Measurements from ENCODE around the gene NEDD4L.
A peak's percentile ranks its signal among the peaks of the same experiment; 100 is the strongest.

The NEDD4L gene

DNA sequence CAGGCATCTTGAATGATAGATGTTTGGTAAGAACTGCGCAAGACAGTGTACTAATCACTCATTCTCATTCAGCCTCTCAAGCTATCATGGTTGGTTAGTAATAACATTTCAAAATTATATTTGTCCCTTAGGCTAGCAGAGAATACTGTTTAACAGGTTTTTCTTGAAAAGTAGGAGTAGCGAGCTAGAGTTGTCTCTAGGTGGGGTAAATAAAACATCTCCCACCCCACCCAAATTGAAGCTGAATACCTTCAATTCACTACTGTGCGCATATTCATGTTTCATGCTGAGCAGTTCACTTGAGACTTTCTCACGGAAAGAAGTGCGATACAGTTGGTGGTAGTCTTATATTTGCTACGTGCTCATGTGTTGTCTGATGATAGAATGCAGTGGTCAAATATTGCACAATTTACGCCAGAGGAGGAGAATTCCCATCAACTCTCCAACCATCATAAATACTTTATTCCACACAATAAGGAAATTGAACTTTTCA, 49.3 kb downstream of the NEDD4L start:
- FAIRE-seq (no peak), DNase-seq (ENCODE audit: low spot score) (no peak)

DNA sequence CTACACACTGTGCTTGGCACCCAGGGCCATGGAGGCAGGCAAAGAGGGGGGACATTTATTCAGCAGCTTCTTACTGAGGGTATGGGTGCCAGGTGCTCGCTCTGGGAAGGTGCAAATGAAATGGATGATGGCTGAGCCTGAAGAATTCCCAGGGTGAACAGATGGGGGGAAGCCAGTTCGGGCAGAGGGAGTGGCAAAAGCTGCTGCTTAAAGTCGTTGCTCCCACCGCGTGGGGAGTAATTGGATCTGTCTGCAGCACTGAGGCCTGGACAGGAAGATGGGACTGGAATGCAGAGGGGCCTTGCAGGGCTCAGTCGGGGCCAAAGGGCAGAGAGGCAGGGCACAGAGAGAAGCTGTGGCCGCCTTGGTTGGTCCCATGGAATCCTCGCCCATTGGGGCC, 51.2 kb downstream of the NEDD4L start:
- DNase-seq (ENCODE audit: low spot score), result no peak
- no peak for FAIRE-seq

DNA sequence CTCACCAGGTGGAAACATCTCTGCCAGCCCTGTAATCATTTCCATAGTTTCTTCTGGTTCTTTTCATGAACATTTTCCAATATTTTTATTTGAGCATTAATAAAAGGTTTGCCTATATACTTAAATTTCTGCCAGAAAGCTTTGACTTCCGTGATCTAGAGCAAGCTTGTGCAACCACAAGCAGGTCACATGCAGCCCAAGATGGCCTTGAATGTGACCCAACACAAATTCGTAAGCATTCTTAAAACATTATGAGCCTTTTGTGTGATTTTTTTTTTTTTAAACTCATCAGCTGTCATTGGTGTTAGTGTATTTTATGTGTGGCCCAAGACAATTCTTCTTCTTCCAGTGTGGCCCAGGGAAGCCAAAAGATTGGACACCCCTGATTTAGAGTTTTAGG, 51.6 kb downstream of the NEDD4L start:
- DNase-seq (ENCODE audit: low spot score) (no peak), FAIRE-seq (no peak)

DNA sequence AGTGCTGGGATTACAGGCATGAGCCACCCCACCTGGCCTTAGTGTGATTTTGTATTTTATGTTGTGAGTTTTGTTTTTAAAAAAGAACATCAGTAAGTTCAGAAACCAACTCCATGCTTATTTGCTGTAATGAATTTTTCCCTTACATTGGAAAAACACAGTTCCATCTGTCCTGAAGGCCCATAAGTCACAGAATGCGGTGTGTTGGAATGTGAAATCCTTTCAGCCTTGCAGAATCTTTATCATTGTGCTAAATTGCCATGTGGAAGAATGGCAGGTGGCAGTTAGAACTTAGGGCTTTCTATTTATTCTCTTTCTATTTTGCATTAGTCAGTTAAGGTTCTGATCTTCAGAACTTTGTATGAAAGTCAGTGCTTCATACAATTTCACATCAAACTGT, 52.6 kb downstream of the NEDD4L start:
- no peak for FAIRE-seq
- no peak for DNase-seq (ENCODE audit: low spot score)

DNA sequence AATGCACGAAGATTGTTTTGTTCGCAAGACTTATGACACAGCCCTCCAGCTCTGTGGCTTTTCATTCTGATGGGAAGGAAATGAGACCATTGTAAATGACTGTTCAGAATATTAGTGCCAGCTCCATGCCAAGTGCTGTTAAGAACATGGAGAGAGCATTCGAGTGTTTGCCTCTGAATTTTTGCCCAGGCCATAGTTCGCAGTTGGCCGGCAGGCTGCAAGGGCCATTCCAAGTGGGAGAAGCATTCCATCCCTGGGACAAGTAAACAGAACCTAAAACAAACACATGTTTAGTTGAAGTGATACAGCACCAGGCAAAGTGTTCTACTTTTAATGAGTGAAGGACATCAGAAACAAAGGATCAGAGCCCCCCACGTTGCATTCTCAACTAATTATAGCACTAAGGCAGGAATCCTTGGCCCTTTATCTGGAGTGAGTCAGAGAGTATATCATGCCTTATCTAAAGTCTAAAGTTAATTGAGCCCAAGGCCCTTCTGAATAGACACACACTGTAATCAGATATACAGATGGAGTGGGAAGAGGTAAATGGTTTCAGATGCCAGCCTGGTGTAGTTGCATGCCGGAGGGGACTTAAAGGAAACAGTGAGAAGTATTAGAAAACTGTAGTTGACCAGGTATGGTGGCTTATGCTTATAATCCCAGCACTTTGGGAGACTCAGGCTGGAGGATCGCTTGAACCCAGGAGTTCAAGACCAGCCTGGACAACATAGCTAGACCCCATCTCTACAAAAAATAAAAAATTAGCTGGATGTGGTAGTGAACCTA, 53.3 kb downstream of the NEDD4L start:
- DNase-seq (ENCODE audit: low spot score) (no peak), FAIRE-seq (no peak)

DNA sequence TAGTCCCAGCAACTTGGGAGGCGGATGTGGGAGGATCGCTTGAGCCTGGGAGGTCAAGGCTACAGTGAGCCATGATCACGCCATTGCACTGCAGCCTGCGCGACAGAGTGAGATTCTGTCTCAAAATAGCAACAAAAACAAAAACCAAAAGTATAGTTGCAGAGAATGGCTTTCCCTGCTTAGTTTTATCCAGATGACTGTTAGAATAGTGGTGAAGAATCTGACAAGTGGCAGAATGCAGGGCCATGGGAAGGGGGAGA, 53.8 kb downstream of the NEDD4L start:
- FAIRE-seq, result no peak

DNA sequence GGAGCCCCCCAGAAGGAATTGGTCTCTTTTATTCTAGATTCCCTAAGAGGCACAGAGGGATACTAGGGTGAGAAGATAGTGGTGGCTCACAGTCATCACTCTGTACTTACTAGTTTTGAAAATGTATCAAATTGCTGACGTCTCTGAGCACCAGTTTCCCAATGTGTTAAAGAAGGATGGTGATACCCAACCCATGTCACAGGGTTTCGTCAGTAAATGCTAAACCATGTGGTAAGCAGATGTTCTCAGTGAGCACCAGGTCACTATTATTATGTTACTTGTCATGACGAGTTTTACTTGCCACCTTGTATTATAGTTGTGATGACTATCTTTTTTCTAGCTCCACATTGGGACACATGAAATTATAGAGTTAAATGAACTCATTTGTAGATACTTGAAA, 54.7 kb downstream of the NEDD4L start:
- DNase-seq (ENCODE audit: low spot score), result no peak
- FAIRE-seq, result no peak

More for the DNA sequence above, 53.8 kb downstream of the NEDD4L start:
- DNase-seq (ENCODE audit: low spot score), result no peak

DNA sequence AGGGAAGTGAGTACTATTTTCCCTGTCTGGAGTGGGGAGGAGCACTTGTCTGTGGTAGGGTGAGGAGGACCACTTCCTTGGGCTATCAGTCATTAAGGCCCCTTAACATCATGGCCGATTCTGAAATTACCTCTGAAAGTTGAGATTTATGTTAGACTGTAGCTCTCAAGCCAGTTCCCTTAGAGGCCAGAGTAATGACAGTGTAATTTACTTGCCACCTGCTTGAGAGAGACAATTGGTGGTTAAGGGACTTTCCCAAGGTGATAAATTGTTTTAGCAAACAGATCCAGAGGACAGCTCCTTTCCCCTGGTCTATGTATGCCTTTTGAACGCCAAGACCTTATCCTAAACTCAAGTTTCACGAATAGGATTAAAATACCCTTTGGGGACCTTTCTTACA, 56.1 kb downstream of the NEDD4L start:
- no peak for DNase-seq (ENCODE audit: low spot score)
- FAIRE-seq, result no peak

DNA sequence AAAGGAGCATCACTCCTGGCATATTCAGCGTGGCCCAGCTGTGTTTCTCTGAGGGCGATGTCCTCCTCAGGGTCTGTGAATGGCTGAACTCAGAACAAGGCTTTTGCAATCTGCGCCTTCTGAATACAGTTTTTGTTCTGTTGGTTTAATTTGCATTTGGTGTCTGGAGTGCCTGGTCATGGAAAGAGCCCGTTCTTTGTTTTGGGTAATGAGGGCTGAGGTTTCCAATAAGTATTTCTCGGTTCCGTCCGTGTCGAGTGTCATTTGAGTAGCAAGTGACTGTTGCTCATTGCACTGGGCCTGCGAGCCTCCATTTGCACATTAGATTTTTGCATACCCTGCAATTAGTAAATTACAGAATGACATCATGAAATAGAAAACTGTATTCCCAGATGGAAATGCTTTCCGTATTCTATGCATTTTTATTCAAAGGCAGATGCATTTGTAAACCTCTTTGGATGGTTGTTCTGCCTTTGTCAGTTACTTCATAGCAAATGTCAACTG, 57.3 kb downstream of the NEDD4L start:
- FAIRE-seq (no peak), DNase-seq (ENCODE audit: low spot score) (no peak)

DNA sequence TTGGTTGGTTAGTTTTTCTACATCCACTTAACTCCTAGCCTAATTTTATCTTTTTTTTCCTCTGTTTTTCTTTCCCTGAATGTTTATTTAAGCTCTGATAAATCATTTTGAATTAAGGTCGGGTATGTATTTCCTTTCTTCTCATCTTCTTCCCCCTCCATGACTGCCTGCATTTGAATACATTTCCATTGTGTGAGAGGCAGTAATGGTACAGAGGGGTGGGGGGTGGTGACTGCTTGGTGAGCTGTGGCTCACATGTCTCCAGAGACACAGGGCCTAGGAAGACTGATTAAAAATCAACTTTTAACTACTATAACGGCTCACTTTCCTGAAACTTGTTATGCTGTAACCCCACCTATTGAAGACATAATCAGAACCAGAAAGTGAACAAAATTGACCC, 58.0 kb downstream of the NEDD4L start:
- DNase-seq (ENCODE audit: low spot score), result no peak
- no peak for FAIRE-seq

DNA sequence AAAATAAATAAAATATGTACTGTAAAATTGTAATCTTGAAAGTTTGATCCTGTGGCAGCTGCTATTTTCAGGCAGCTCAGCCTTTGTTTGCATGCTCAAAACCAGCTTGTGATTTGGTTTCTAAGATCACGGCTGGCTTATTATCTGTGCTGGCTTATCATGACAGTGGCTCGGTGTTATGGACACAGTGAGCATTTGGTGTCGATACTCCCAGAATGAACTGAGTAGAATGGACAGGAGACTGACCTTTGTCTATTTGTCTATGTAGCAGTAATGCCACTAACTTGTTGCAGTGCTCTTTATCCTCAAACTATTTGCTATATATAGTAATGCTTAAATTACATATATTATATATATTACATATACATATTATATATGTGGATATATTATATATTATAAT, 58.8 kb downstream of the NEDD4L start:
- FAIRE-seq, result no peak
- no peak for DNase-seq (ENCODE audit: low spot score)

DNA sequence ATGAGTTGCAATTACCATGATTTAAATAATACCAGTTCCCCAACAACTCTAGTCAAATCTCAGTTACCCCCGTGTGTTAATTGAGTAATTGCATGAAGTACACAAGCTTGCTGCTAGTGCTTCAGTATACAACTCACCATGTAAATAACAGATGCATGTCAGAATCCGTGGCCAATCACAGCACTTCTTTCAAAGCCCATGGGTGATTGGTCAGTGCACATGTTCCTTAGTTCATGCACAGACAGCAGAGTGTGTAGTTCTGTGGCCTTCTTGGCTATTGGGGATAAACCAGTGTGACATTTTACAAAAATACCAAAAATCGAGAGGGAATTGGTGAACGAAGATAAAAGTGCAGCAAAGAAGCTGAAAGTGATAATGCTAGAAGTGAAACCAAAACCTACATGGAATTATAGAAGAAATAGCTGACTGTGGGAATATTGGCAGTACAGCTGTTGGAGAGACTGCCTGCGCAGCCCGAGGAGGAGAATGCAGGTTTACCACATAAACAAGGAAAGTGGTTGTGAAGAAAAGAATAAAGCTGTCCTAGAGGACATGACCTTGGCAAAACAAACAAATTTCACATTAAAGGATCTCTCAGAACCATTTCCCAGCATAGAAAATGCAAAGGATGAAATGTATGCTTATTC, 59.4 kb downstream of the NEDD4L start:
- no peak for FAIRE-seq
- DNase-seq (ENCODE audit: low spot score), result no peak

DNA sequence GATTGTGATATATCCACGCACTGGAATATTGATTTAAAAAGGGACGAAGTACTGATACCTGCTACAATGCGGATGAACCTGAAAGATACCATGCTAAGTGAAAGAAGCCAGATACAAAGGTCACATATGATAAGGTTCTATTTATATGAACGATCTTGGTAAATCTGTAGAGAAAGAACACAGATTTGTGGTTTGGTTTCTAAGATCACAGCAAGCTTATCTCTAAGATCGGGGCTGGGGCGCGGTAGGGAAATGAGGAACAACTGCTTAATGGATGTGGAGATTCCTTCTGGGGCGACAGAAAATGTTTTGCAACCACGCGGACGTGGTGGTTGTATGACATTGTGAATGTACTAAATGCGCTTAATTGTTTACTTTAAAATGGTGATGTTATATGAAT, 60.1 kb downstream of the NEDD4L start:
- FAIRE-seq (no peak), DNase-seq (ENCODE audit: low spot score) (no peak)

DNA sequence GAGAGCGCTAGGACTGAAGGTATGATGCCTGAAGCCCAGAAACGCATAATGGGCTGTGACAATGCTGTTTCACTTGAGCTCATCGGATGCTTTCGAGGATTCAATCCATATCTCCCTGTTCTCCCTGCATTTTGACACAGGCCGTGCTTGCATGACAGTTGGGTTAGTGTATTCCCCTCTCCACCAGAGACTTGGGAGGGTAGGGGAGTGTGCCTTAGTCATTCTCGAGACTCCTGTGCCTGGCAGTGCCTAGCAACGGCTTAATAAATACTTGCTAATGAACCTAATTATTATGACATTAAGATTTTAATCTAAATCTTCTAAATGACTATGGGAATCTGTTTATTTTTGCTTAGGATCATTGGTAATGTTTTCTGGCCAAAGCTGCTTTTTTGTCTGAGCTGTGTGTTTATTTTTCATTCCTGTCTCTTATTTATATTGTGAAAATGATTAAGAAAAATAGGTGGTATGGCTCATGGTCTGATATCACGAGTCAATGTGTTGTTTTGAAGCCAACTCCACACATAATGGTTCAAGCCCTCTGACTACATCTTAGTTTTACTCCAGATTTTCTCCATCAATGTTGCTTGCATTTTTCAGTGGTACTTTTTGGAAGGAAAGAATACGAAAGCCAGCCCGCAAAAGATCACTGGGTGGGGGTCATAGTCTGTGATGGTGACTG, 61.3 kb downstream of the NEDD4L start:
- no peak for DNase-seq (ENCODE audit: low spot score)
- FAIRE-seq, result no peak

DNA sequence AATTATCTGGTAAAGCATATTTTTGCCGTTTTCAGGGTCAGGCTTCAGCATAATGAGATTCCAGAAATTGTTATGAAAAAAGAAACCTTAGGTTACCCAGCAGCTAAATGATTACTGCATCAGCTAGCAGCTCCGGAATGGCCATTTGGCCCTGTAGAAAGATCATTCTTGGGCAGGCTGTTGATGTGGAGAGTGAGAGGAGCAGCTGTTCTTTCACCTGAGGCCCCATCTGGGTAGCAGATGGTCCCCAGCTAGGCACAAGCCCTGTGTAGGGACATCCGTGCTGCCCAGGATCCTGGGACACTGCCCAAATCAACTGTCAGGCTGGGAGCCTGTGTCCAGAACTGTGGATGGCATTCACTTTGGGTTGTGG, 61.8 kb downstream of the NEDD4L start:
- DNase-seq (ENCODE audit: low spot score), result no peak
- FAIRE-seq, result no peak

DNA sequence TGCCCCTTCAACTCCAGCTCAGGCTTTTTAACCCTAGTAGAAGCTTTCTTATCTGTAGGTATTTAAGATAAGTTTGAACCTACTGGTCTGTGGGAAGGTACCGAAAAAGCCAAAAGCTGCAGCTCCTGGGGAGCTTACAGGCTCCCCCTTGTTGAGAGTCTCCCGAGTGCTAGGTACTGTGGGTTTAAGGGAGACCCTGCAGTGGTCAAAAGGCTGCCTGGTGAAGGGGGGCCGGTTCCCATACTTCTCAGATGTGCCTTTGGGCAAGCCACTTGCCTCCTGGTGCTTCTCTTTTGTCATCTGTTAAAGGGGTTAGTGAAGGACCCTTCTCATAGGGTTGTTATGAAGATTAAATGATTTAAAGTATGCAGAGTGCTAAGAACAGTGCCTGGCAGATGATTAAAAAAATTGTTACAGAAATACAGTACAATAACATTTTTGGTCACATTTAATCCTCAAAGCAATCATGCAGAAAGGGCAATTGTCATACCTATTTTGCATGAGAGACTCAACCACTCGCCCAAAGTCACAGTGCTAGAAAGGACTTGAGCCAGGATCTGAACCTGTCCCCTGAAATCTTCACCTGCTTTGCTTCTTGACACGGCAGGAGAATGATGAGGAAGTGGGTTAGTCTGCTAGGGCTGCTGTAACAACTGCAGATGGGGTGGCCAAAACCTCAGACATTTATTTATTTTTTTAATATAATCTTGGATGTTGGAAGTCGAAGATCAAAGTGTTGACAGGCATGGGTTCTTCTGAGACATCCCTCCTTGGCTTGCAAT, 62.5 kb downstream of the NEDD4L start:
- no peak for FAIRE-seq
- DNase-seq (ENCODE audit: low spot score), result no peak

DNA sequence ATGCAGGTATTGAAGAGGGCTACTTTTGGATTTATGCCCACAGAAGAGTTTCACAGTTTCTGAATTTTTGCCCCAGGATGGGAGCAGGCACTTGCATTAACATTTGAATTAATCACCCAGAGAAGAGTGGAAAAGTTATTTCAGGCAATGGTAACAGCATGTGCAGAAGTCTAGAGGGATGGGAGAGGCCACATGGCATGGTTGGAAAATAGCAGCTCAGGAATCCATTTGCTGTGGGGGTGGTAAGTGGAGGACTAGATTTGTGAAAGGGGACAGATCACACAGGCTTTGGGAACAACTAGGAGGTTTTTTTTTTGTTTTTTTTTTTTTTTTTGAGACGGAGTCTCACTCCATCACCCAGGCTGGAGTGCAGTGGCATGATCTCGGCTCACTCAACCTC, 65.2 kb downstream of the NEDD4L start:
- DNase-seq (ENCODE audit: low spot score), result no peak
- FAIRE-seq, result no peak

DNA sequence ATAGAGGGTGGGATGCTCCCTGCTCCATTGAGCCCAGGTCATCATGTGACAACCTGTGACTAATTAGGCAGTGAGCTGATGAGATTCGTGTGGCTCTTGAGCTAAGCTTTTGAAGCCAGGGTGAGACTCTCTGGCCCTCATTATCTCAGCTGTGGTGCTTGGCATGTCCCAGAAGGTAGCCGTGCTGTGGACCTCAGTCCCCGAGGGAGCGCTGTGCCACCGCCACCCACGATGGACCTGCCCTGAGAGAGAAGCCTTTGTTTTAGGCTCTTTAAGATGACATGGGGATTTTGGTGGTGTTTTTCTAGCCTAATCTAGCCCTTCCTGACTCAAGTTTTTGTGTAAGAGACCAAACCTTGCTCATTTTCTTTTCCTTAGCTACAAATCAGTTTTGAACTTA, 66.4 kb downstream of the NEDD4L start:
- DNase-seq (ENCODE audit: low spot score) (no peak), FAIRE-seq (no peak)

DNA sequence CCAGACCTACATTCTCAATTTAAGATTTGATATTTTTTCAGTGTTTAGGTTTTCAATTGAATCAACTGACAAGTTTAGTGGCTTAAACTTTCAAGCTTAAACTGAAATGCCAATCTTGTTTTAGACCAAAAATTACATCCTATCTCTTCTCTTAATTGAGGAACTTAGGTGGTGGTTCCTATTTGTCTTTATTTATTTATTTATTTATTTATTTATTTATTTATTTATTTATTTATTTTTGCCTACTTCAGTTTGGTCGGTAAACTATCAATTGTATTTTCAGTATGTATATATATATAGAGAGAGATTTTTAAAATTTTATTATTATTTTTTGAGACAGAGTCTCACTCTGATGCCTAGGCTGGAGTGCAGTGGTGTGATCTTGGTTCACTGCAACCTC, 68.1 kb downstream of the NEDD4L start:
- DNase-seq (ENCODE audit: low spot score) (no peak), FAIRE-seq (no peak)

DNA sequence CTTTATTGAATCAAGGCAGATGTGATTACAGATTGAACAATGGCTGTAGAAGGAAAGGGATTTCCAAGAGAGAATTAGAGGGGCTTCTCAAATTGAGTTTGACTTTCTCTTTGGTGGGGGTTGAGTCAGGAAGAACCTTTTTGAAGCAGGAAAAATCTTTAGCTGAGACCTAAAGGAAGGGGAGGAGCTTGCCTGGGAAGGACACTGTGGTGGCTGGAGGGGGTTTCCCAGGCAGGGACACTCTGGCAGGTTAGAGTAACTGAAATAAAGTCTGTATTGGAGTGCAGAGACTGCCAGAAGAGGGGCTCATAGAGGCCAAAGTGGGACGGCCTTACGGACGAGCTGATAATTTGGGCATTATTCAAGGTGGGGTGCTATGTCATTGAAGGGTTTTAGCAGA, 69.3 kb downstream of the NEDD4L start:
- DNase-seq (ENCODE audit: low spot score) (peak; percentile 10), FAIRE-seq (no peak)

DNA sequence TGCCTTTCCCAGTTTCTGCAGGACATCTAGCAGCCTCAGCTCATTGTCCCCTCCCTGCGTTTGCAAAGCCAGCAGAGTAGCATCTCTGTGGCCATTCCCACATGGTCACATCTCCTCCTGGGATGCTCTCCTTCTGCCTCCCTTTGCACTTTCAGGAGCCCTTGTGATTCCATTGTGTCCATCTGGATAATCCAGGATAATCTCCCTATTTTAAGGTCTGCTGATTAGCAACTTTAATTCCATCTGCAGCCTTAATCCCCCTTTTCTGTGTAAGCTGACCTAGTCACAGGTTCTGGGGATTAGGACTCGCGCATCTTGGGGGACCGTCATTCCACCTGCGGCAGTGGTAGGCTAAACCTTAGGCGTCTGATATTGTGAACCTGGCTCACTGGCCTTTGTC, 70.7 kb downstream of the NEDD4L start:
- FAIRE-seq (no peak), DNase-seq (ENCODE audit: low spot score) (no peak)

DNA sequence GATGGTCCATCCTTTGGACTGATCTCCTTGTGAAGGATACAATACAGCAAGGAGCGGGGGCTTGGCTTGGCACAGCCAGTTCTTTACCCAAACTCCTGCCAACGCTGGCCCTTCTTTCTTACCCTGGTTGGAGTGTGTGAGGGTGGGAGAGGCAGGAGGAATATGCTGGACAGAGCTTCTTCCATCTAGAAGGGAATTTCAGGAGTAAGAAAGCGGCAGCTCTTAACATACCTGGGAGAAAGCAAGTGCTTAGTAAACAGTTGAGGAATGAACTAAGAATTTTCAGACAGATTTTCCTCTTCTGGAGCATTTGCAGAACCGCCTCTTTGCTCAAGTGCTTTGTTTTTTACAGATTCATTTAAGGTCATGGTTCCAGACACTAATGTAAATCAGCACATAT, 72.8 kb downstream of the NEDD4L start:
- DNase-seq (ENCODE audit: low spot score) (no peak), FAIRE-seq (no peak)
